NCI-H2171 treated with DMSO at 0.1 percent for 48 hours (cell line): ENCODE results near the gene MYORG.
"Not testable (repeated sequence)": the region's sequence is repeated elsewhere in the genome, so short reads cannot be mapped to it uniquely, and the experiment has no call there.

Experiments used
- DNase-seq: peaks from one replicate; lab custom pipeline; 2025; lab: John Stamatoyannopoulos, UW

The MYORG gene

DNA sequence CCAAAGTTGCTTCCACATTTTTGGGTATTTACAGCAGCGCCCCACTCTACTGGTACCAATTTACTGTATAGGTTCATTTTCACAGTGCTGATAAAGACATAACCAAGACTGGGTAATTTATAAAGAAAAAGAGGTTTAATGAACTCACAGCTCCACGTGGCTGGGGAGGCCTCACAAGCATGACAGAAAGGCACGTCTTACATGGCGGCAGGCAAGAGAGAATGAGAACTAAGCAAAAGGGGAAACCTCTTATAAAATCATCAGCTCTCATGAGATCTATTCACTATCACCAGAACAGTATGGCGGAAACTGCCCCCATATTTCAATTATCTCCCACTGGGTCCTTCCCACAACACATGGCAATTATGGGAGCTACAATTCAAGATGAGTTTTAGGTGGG, 7.9 kb downstream of the MYORG start:
- DNase-seq = not testable (repeated sequence)

DNA sequence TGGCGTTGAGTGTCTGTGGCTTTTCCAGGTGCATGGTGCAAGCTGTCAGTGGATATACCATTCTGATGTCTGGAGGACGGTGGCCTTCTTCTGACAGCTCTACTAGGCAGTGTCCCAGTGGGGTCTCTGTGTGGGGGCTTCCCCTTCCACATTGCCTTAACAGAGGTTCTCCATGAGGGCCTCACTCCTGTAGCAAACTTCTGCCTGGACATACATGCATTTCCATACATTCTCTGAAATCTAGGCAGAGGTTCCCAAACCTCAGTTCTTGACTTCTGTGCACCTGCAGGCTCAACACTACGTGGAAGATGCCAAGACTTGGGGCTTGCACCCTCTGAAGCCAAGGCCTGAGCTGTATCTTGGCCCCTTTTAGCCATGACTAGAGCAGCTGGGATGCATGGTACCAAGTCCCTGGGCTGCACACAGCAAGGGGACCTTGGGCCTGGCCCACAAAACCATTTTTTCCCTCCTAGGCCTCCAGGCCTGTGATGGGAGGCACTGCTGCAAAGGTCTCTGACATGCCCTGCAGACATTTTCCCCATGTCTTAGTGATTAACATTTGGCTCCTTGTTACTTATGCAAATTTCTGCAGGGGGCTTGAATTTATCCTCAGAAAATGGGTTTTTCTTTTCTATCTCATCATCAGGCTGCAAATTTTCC, 8.8 kb downstream of the MYORG start:
- DNase-seq = not testable (repeated sequence)

DNA sequence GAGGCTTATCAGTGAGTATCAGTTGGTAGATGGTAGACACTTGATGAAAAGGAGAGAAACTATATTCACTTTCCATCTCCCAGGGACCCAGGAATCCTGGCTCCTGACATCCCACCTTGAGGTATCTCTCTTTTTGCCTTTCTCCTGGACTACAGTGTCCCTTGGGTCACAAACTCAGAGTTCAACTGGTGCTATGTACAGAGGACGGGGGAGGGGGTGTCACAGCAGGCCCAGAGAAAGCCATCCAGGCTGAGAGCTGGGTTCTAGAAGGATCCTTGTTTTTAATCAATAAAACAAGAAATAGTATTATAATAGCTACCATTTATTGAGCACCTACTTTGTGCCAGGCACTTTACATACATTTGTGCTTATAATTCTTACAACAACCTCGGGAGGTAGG, 10.3 kb downstream of the MYORG start:
- DNase-seq = no peak

DNA sequence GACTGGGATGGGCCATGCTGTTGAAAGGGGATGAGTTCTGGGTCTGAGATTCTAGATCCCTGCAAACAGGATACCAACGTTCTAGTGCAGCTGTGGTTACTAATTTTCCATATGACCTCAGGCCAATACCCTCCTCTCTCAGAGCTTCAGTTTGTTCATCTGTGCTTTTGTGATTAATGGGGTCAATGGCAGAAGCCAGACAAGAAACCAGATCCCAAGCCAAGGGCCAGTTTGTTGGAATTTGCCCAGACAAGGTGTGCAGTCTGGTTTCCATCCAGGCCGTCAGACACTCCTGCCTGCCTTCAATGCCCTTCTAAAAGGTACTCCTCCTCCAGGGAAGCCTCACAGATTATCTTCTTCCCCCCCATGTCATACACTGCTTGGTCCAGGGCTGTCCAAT, 11.4 kb downstream of the MYORG start:
- DNase-seq = no peak

DNA sequence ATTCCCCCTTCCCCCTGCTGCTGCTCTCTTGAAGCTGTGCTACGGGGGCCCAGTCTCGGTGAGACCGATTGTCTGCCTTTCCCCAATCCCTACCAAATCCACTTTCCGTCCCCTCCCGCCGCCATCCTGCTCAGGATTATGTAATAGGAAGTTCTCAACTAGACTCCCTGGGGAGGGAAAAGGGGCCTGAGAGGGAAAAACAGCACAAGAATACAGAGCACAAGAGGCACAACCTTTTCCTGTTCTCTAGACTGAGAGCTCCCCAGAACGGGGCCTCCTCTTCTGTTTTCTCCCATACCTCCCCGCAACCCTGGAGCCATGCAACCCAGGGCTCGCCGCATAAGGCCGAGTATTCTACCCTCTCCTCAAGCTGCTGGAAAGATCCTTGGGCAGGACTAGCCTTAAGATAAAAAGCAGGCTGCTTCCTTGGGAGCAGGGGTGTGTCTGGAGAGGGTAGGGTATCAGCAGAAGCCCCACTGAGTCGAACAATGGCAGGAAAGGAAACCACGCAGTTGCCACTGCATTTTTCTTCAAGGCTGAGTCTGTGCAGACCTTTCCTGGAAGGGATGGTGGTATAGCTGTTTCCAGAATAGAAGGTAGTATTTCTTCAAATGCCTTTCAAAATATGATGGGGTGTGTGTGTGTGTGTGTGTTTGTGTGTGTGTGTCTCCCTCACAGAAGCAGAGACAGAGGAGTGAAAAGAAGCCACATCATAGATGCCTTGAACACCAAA, 12.9 kb downstream of the MYORG start:
- DNase-seq = no peak

DNA sequence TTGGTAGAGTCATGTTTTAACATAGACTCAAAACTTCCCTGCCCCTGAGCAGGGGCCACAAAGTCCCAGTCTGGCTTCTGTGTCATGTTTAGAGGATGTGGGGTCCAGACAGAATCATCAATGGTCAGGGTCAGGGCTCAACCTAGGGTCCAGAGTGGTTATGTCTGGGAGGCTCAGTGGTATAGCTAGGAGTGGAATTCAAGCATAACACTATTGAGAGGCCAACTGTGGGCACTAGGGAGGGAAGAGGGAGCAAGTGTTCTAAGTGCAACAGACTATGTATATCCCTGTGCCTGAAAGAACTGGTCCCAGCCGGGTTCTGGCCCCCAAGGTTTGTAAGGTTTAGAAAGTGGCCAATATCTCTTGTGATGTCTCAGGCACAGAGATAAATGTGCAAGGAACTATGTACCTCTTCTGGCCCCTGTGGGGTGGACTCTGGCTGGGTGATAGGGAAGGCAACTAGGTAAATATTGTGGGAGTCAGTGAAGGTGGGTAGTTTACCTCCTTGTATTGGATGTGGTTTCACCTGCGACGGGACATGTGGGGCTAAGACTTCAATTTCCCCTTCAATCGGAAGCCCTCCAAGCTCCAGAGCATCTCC, 14.0 kb downstream of the MYORG start:
- no peak for DNase-seq

DNA sequence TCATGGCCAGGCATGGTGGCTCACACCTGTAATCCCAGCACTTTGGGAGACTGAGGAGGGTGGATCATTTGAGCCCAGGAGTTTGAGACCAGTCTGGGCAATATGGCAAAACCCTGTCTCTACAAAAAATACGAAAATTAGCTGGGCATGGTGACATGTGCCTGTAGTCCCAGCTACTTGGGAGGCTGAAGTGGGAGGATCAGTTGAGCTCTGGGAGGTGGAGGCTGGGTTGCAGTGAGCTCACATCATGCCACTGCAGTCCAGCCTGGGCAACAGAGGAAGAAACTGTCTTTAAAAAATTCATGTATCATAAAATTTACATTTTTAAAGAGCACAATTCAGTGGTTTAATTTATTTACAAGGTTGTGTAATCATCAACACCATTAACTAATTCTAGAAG, 23.7 kb downstream of the MYORG start:
- DNase-seq = not testable (repeated sequence)

DNA sequence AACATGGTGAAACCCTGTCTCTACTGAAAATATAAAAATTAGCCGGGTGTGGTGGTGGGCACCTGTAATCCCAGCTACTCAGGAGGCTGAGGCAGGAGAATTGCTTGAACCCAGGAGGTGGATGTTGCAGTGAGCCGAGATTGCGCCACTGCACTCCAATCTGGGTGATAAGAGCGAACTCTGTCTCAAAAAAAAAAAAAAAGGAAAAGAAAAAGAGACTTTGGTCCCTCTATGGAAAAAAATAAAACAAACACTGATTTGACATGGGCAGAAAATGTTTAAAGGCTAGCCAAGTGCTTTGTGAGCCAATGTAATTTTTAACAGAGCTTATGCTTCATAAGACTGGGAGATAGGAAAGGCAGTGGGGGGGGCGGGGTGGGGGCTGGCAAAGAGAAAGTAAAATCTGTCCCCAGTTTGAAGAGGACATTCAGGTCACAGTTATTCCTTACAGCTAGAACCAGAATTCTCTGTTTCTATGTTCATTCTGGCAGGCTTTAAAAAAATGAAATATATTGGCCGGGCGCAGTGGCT, 24.5 kb downstream of the MYORG start:
- DNase-seq = not testable (repeated sequence)

DNA sequence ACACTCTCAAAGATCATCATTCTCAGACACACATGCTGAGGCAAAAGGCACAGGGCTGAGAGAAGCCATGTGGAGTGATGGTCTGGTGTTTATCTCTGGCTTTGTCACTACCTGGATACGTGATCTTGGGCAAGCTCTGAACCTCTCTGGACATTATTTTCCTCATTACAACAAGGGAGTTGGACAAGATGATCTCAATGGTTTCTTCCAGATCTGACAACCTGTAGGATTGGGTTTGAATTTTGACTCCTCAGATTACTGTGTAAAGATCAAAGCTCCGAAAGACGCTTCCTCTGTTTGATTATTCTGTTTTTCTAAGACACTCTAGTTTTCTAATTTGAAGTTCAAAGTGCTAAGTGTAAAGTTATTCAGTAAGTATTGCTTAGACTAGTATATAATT, 27.4 kb downstream of the MYORG start:
- no peak for DNase-seq

DNA sequence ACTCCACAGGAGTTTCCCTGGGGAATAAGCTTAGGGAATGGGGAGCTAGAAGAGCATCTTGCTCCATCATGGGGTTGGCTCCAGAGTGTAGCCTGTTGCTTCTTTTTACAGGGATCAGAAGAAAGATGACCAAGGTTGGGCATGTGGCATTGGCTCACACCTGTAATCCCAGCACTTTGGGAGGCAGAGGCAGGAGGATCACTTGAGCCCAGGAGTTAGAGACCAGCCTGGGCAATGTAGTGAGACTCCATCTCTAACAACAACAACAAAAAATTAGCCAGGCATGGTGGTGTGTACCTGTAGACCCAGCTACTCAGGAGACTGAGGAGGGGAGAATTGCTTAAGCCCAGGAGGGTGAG, 28.9 kb downstream of the MYORG start:
- no peak for DNase-seq

DNA sequence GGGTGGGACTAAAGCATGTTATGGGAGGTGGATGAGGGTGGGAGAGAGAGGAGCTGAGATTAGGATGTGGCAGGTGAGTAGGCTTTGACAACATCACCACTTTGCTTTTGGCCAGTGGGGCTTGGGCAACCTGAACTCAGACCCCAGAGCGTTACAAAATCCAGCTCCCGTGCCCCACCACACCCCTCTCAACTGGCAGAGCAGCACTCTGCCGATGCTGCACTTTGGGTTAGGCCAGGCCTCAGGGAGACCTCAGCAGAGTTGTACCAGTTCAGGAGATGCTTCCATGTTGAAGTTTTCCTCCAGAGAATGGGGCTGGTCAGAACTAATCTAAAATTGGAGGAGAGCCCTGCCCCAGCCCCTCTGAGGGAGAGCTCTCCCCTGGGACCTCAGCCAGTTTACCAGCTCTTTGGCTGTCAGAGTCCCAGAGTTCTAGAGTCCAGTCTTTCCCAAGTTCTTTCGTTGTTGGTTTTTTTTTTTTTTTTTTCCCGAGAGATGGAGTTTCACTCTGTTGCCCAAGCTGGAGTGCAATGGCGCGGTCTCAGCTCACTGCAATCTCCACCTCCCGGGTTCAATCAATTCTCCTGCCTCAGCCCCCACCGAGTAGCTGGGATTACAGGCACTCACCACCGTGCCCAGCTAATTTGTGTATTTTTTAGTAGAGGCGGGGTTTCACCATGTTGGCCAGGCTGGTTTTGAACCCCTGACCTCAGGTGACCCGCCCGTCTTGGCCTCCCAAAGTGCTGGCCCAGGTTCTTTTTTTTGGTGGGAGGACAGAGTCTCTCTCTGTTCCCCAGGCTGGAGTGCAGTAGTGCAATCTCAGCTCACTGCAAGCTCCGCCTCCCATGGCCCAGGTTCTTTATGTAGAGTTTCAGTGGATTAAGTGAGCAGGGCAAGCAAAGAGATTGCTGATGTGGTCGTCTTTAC, 29.6 kb downstream of the MYORG start:
- DNase-seq = no peak

DNA sequence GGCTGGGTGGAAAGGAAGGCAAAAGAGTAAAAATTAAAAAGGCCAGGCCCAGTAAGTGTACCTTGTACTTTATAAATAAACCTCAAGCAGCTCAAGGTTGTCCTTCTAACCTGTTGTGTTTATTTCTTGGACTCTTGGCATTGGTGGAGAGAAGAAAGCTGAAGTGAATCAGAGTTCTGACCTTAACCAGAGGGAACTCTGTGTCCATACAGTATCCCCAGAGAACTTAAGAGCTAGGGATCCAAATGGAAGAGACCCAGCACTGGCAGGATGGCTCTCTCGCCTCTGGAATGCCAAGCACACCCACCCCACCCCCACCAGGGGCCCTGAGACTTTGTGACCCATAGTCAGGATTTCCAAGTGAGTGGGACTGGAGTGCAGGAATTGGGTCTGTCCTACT, 33.1 kb downstream of the MYORG start:
- no peak for DNase-seq

DNA sequence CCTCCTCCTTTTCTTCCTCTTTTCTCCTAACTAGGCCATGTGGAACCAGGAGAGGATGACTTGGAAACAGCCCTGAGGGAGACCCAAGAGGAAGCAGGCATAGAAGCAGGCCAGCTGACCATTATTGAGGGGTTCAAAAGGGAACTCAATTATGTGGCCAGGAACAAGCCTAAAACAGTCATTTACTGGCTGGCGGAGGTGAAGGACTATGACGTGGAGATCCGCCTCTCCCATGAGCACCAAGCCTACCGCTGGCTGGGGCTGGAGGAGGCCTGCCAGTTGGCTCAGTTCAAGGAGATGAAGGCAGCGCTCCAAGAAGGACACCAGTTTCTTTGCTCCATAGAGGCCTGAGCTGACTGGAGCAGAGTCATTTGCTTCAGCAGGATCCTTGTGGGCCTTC, 33.6 kb downstream of the MYORG start:
- no peak for DNase-seq

DNA sequence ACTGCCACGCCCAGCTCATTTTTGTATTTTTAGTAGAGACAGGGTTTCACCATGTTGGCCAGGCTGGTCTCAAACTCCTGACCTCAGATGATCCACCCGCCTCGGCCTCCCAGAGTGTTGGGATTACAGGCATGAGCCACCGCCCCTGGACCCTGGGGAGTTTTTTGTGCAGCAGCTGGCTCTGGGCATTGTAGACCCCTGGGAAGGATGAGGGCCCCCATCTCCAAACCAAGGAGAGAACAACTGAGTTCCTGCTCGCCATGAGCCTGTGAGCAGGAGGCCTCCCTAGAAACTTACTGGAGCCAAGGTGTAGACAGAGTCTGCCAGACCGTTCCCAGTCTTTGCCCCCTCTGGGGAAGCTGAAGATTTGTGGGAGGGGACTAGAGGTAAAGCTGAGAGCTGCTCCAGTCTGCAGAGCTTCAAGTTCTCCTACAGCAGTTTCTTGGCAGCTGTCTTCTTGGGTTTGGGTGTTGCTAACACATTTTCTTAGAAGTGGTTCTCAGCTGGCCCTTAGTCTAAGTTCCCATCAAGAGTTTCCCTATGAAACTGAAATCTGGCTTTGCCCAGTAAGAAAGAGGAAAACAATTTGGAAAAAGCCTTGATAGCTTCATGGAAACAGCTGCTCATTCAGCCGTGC, 34.9 kb downstream of the MYORG start:
- DNase-seq = no peak

DNA sequence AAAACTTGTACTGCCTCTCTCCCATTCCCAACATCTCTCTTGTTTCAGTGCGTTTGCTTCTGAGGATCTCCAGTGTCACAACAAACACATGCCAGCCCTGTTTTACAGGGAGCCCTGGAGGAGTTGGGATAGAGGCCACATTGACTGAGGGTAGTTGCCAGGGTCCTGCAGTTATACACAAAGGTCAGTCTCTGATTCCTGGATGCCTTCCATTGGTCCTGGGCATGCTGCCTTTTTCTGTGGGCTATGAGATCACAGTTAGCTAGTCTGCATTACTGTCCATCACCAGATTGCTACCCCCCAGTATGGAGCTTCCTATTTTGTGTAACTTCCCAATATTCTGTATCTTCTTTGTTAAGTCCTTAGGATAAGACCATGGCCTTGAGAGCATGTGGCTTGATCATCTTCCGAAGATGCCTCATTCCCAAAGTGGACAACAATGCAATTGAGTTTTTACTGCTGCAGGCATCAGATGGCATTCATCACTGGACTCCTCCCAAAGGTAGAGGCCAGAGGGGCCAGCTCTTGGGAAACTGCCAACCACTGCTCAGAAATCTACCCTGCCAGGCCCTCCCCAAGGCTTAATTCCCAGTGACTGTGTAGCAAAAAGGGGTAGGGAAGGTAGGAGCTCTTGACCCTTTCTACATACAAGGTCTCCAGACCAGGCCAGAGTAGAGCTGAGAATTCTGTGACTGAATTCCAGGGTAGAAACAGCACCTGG, 37.9 kb downstream of the MYORG start:
- DNase-seq = no peak

DNA sequence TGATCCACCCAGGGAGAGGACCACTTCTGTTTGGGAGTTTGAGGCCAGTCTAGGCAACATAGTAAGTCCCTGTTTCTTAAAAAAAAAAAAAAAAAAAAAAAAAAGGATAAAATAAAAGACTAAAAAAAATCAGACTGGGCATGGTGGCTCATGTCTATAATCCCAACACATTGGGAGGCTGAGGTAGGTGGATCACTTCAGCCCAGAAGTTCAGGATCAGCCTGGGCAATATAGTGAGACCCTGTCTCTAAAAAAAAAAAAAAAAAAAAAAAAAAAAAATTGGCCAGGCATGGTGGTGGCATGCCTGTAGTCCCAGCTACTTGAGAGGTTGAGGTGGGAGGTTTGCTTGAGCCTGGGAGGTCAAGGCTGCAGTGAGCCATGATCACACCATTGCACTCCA, 38.6 kb downstream of the MYORG start:
- not testable (repeated sequence) for DNase-seq

DNA sequence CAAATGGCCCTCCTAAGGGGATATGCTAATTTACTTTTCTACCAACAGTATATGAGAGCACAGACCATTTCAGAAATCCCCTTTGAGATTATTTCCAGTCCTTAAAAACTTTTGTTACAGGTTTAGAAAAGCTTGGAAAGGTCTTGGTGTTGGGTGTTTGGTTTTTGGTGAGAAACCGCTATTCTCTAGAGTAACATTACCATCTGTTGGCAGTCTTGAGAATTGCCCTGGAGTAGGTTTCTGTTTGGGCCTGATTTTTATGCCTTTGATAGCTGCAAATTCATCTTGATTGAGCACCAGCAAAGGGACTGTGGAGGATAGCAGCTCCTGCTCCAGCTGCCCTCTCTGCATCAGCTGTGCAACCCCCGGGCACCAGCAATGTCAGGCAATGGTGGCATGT, 39.3 kb downstream of the MYORG start:
- DNase-seq = peak; percentile 25

DNA sequence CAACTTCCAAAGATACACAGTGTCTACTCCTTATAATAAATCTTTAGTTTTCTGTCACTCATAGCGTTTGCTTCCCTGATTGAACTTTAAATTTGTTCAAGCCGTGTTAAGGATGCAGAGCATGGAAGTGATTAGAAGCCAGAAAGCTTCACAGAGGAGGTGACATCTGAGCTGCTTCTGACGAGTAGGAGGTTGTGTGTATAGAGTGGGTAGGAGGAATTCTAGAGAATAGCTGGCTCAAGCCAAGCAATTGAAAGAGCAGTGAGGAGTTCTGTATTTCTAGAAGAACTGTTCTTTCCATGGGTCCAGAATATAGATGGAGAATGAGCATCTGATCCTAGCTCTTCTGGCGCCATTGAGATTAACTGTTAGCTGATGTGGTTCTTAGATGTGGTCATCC, 41.3 kb downstream of the MYORG start:
- no peak for DNase-seq

DNA sequence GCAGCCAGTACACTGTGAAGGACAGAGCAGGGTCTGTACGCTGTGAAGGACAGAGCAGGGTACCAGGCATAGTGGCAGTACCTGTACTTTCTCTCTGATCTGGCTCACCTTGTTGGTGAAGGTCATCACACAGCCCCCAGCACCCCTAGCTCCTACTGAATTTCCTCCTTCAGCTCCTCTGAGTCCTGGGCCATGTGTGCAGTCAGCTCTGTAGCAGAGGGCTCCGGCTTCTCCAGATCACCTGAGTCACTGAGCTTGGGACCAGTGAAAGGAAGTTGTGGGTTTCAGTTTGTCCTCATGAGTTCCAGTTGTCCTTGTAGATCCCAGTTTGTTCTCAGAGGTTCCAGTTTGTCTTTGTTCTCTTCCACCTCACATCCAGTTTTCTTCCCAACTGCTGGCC, 41.8 kb downstream of the MYORG start:
- DNase-seq = no peak

DNA sequence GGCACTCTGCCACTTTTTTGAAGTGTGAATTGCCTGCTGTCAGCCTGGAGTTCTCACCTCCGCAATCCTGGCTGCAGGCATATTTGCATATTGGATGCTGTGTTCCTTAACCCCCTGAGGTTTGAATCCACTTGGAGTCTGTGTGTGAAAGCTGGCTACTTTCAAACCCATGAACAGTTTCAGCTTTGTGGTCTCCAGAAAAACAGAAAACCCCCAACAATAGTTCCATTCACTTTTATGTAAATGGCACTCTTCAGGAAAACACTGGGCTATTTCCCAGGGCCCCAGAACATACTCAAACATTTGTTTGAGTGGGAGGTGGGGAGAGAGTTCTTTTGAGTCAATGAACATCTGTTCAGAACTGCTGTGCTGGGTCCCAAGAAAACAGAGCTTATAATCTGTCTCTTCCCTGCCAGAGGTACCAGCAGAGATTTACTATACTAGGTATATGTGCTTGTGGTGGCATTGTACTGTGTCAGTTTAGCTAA, 42.3 kb downstream of the MYORG start:
- peak; percentile 23 for DNase-seq

DNA sequence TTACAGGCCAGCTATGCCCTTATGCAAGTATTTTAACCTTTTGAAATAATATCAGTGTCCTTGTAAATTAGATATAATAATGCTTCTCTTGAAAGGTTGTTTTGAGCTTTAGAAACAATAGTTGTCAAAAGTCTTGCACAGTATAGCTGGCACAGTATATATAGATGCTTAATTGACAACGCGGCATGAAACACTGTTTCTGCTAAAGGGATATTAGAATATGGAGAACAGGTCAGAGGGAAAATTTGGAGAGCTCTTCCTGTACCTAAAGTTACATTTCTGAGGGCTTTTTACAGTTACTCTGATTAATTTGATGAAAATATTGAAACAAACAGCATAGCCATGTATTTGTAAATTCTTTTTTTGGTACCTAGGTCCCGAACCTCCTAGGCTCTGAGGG, 42.9 kb downstream of the MYORG start:
- no peak for DNase-seq
